Activated gamma-delta T cell treated with Interleukin-2 at 50 U/mL for 16 hours (primary cell): ENCODE data around the gene TXNDC17.
A peak's percentile ranks its signal among the peaks of the same experiment; 100 is the strongest.

Experiments used
- DNase-seq: peaks from one replicate; pipeline ENCODE4 v3.0.0-alpha.2; 2020

Gene TXNDC17

GRCh38 chr17:6666077-6666521 lies 25.2 kb downstream of the TXNDC17 start:
- peak; percentile 29 for DNase-seq

GRCh38 chr17:6666557-6666956 lies 25.7 kb downstream of the TXNDC17 start:
- no peak for DNase-seq

DNA sequence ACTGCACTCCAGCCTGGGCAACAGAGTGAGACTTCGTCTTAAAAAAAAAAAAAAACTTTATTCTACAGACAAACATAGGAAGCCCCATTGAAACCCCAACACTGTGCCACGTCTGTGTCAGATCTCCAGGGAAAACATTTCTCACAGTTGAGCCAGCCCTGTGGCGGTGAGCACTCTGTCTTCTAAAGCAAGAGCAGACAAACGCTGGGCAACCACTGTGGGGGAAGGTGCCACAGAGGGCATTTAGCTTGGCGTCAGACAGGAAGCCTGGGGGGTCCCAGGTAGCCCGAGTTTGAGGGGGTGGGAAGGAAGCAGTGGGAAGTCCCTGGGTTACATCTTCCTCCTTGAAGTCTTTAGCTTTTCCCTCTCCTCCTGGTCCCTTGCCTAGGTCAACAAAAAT lies 26.7 kb downstream of the TXNDC17 start:
- DNase-seq: no peak

- no peak for DNase-seq
Measured at GRCh38 chr17:6668219-6668618, 27.4 kb downstream of the TXNDC17 start.

GRCh38 chr17:6668727-6669425 lies 28.0 kb downstream of the TXNDC17 start:
- no peak for DNase-seq

GRCh38 chr17:6669479-6670212 lies 28.8 kb downstream of the TXNDC17 start:
- DNase-seq: no peak

DNA sequence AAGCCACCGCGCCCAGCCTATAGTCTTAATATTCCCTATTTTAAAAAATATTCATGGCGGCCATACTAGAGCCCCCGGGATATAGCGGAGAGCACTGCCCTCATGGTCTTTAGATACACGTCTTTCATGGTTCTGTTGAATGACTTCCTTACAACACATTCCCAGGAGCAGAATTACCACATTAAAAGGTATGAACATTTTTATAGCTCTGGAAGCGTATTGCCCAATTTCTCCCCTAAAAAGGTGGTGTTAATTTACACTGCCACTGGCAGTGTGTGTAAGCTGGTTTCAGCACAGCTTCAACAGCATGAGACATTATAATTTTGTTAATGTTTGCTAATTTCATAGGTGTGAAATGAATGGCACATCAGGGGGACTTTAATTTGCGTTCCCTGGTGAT lies 29.7 kb downstream of the TXNDC17 start:
- no peak for DNase-seq

DNA sequence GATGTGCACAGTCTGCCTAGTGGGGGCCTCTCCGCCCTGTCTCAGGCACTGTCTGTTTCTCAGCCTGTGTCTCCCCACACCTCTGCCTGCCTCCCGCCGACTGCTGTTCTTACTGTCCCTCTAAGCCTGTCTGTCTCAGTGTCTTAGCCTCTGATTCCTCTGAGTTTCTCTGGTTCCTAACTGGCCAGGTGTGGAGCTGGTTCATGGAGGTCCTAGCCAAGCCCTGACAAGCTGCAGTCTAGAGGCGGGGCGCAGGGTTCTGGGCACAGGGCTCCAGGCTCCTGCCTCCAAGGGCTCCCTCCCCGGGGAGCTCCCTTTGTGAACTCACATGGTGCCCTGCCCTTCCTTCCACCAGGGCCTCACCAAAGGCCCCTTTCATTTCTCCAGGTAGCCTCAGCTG lies 30.1 kb downstream of the TXNDC17 start:
- no peak for DNase-seq

- DNase-seq: no peak
Measured at GRCh38 chr17:6671431-6671830, 30.6 kb downstream of the TXNDC17 start.

DNA sequence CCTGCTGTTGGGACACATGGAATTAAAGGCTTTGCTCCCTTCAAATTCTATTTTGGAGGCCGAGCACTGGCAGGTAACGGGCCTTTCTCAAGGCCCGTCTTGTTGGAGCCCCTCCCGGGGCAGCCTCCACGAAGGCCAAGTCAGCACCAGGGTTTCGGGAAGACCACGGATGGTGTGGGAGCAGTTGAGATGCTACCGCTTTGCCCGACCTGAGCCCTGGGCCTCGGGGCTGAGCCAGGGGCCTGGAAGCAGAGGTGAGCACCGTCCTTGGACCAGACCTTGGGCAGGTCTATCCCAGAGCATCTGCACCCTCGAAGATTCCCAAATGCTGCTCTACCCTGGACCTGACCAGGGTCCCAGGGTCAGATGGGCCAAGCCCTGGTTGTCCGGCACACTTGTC lies 33.7 kb downstream of the TXNDC17 start:
- DNase-seq: no peak

- DNase-seq: no peak
Measured at GRCh38 chr17:6675201-6675825, 34.5 kb downstream of the TXNDC17 start.

GRCh38 chr17:6676802-6677157 lies 35.9 kb downstream of the TXNDC17 start:
- DNase-seq: no peak

DNA sequence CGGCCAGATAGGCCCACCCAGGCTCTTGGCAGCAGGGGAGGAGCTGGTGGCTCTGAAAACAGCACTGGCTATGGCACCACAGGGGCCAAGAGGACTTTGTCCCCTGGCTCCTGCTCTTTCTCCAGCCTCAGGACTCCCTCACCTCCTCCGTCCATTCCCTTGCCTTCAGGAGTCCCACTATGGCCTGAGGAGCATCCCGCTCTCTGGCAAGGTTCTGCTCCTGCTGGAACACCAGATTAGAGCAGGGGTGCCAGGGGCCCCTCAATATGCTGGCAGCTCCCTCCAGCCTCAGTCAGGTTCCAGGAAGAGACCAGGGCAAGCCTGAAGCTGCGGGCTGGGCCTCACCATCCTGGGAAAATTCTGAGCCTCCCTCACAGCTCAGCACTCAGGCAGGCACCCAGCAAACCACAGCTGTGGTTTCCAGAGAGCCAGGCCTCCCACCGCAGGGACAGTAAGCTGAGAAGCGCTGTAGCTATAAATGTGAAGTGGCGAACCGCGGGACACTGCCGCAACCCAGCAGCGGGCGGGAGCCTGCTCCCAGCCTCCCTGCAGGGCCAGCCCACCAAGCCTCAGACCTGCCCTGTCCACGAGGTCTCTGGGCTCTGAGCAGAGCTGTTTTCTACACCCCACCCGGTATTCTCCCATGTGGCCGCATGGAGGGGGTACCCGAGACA lies 36.4 kb downstream of the TXNDC17 start:
- no peak for DNase-seq

GRCh38 chr17:6677946-6678345 lies 37.1 kb downstream of the TXNDC17 start:
- DNase-seq: no peak

DNA sequence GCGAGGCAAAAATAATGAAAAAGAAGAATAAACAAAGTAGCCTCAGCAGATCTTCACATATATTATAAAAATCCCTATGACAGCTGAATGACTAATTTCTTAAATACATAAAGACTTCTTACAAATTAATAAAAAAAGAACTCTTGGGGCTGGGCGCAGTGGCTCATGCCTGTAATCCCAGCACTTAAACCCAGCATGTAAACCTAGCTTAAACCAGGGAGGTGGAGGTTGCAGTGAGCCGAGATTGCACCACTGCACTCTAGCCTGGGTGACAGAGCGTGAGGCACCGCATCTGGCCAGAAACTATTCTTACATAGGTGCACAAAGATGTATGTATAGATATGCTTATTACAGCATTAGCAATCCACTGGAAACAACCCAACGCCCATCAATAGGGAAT lies 38.4 kb downstream of the TXNDC17 start:
- DNase-seq: no peak

- no peak for DNase-seq
Measured at GRCh38 chr17:6681176-6681575, 40.3 kb downstream of the TXNDC17 start.

- no peak for DNase-seq
Measured at GRCh38 chr17:6681671-6682070, 40.8 kb downstream of the TXNDC17 start.

GRCh38 chr17:6682339-6682738 lies 41.5 kb downstream of the TXNDC17 start:
- no peak for DNase-seq

- DNase-seq: no peak
Measured at GRCh38 chr17:6683081-6683684, 42.3 kb downstream of the TXNDC17 start.

- DNase-seq: no peak
Measured at GRCh38 chr17:6683730-6684459, 43.0 kb downstream of the TXNDC17 start.

DNA sequence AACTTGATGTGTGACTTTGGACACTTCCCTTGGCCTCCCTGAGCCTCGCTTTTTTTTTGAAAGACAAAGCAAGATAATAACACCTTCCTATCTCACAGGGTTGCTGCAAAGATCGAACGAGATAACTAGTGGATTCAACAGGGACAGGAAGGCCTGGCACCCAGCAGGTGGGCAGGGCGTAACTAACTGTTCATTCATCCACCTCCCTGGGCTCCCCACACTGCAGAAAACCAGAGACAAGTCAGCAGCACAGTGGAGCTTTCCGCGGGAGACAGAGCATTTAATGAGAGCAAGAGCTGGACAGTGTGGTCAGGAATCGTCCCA lies 43.6 kb downstream of the TXNDC17 start:
- no peak for DNase-seq

DNA sequence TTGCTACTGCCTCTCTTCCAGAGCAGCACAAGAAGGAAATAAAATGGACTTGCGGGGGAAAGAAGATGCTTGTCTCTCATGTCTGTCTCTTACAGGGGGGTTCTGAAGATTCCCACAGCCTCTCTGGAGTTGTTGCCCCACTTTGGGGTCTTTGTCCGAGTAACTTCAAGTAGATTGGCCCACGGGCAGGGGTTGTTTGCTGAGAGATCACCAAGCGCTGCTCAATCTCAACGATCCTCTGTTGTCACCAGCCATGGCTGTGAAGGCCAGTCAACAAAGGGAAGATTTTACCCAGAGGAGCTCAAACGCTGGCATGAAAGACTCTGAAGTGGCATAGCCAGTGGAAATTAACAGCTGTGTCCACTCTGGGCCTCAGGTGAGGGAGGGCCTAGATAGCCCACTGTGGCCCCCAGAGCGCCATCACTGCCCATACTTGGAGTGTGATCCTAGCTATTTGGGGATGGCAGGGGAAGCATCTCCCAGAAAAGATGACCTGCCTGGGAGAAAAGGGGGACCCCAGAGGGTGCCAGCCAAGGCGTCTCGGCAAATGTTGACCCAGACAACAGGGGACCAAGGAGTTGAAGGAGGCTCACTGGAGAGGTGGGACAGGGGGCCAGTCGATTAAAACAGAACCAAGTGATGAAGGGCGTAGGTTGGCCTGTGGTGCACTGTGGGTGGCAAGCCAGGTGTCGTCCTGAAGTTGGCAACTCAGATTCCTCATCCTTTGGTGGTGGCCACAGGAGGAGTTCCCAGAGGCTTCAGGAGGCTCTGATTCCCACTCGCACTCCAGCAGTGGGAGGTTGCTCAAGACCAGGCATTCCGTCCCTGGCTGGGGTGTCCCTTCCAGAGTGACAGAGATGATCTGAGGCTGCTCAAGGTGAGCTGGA lies 44.3 kb downstream of the TXNDC17 start:
- DNase-seq: no peak
